GM23248 (cell line): ENCODE data around the gene P3H4. TPM values are rescaled to one million over a fixed set of nuclear protein-coding genes. Genes with fewer than 3 reads are reported as not detected.

Experiments used
- DNase-seq: peaks from one replicate; pipeline ENCODE4 v3.0.0-alpha.2; 2015
- H2AFZ ChIP-seq: fragments of 200-600 bp; sonication (generic); 2 replicates; pipeline ENCODE4 v1.6.1; 2016; ENCODE audit warnings: antibody characterized with exemption
- H3F3A ChIP-seq: fragments of 200-600 bp; sonication (generic); 2 replicates; pipeline ENCODE4 v1.6.1; 2016; ENCODE audit warnings: mild to moderate bottlenecking, antibody characterized with exemption, mixed run types; ENCODE audit not compliant: insufficient read depth
- H3K27ac ChIP-seq: fragments of 200-600 bp; sonication (generic); 2 replicates; pipeline ENCODE4 v1.5.1; 2016; ENCODE audit warnings: mild to moderate bottlenecking
- H3K27me3 ChIP-seq: fragments of 200-600 bp; sonication (generic); replicated peaks from 2 replicates; pipeline ENCODE4 v1.6.1; 2016; ENCODE audit warnings: mild to moderate bottlenecking; ENCODE audit not compliant: insufficient read depth
- H3K36me3 ChIP-seq: fragments of 200-600 bp; sonication (generic); 2 replicates; pipeline ENCODE4 v1.6.1; 2016; ENCODE audit warnings: low read depth, mild to moderate bottlenecking
- H3K4me1 ChIP-seq: fragments of 200-600 bp; sonication (generic); 2 replicates; pipeline ENCODE4 v1.6.1; 2016; ENCODE audit warnings: mild to moderate bottlenecking; ENCODE audit not compliant: insufficient read depth
- H3K4me2 ChIP-seq: fragments of 200-600 bp; sonication (generic); one replicate; pipeline ENCODE4 v1.6.1; 2016; ENCODE audit warnings: mild to moderate bottlenecking; ENCODE audit not compliant: unreplicated experiment
- H3K4me3 ChIP-seq: fragments of 200-600 bp; sonication (generic); 2 replicates; pipeline ENCODE4 v1.5.1; 2016; ENCODE audit warnings: mild to moderate bottlenecking
- H3K79me2 ChIP-seq: fragments of 200-600 bp; sonication (generic); 2 replicates; pipeline ENCODE4 v1.6.1; 2016; ENCODE audit warnings: mild to moderate bottlenecking; ENCODE audit not compliant: insufficient read depth
- H3K9ac ChIP-seq: fragments of 200-600 bp; sonication (generic); 2 replicates; pipeline ENCODE4 v1.6.1; 2016; ENCODE audit warnings: mild to moderate bottlenecking
- H3K9me2 ChIP-seq: fragments of 200-600 bp; sonication (generic); 2 replicates; pipeline ENCODE4 v1.6.1; 2016; ENCODE audit warnings: mixed run types, mild to moderate bottlenecking, moderate library complexity; ENCODE audit not compliant: insufficient read depth
- H3K9me3 ChIP-seq: fragments of 200-600 bp; sonication (generic); one replicate; pipeline ENCODE4 v1.6.1; 2017; ENCODE audit warnings: low read depth
- H4K20me1 ChIP-seq: fragments of 200-600 bp; sonication (generic); 2 replicates; pipeline ENCODE4 v1.6.0; 2016; ENCODE audit not compliant: insufficient read depth
- EZH2 ChIP-seq: fragments of 200-600 bp; sonication (generic); IDR thresholded peaks from 2 replicates; pipeline ENCODE4 v1.6.1; 2018; ENCODE audit warnings: antibody characterized with exemption, mild to moderate bottlenecking; ENCODE audit not compliant: insufficient read depth, poor library complexity, severe bottlenecking
- EZH2phosphoT487 ChIP-seq: fragments of 200-600 bp; sonication (generic); IDR thresholded peaks from 2 replicates; pipeline ENCODE4 v1.6.1; 2018; ENCODE audit warnings: antibody characterized with exemption, moderate library complexity, mild to moderate bottlenecking, low read depth; ENCODE audit not compliant: insufficient read depth
- WGBS, 2 experiments: methylation state at CpG; one replicate each; pipeline ENCODE4 v1.1.6; 2015 to 2017; ENCODE audit warnings: low lambda C conversion rate in 2 of 2, low coverage in 1 of 2; ENCODE audit errors: missing lambda C conversion rate in 2 of 2; 5-methylcytosine and 5-hydroxymethylcytosine counted together
- in situ Hi-C: fragments of 300-500 bp; cut with MboI; formaldehyde crosslinking; loops from 2 replicates; pipeline ENCODE4 v1.15.0; 2020
- polyA plus RNA-seq: library from polyadenylated mRNA; unstranded; fragments of >200 nt; fragmentation: Nextera tagmentation; extraction: Ambion mirVana; gene quantifications from 2 replicates; pipeline ENCODE4 v1.2.1, GENCODE V29; 2016
- total RNA-seq: library from RNA; depleted of rRNA; stranded (reverse); fragments of >200 nt; shearing (Covaris generic); gene quantifications from 2 replicates; pipeline ENCODE4 v1.2.3, GENCODE V29; 2014

Gene P3H4
- total and polyA plus RNA-seq, 2 experiments from 2014 or later, result 96.9 to 161 TPM

DNA sequence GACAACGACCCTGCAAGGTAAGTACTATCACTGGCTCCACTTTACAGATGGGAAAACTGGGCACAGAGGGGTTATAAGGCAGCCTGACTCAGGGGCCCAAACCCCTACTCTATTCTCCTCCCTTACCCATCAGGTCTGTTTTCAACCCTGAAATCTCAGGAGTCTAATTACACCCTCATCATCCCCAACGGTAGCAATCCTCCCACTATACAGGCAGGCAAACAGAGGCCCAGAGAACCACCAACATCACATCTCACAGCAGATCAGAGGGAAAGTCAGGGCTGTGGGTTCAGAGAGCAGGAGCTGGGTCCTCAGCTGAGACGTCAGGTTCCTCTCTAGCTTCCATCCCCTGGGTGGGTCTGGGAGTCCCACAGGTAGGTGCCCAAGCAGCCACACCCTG is 41.8 kb downstream of the P3H4 start:
- H3K27me3 ChIP-seq, result no peaks in the 10 kb centered on the region
- 55 to 70% methylated on average over 3 of the region's 3 CpGs for WGBS, 2 experiments
- H4K20me1 ChIP-seq, result no peaks in the 10 kb centered on the region
- no peak overlapping the region for H3K4me2 ChIP-seq
- DNase-seq, result no peak
- H3K9ac ChIP-seq, result no peak overlapping the region
- H3K79me2 ChIP-seq, result no peaks in the 10 kb centered on the region
- in situ Hi-C loops, result no loop called here
- H3K27ac ChIP-seq, result no peak overlapping the region
- H3K4me3 ChIP-seq, result no peak overlapping the region
- no peaks in the 10 kb centered on the region for H3K4me1 ChIP-seq
- H3K36me3 ChIP-seq, result no peaks in the 10 kb centered on the region
- H3K9me3 ChIP-seq, result no peaks in the 10 kb centered on the region
- H3K9me2 ChIP-seq, result no peaks in the 10 kb centered on the region
- H2AFZ ChIP-seq, result no peak overlapping the region
- H3F3A ChIP-seq, result no peaks in the 10 kb centered on the region
- TF ChIP-seq EZH2phosphoT487 (no peak), EZH2 (no peak)

DNA sequence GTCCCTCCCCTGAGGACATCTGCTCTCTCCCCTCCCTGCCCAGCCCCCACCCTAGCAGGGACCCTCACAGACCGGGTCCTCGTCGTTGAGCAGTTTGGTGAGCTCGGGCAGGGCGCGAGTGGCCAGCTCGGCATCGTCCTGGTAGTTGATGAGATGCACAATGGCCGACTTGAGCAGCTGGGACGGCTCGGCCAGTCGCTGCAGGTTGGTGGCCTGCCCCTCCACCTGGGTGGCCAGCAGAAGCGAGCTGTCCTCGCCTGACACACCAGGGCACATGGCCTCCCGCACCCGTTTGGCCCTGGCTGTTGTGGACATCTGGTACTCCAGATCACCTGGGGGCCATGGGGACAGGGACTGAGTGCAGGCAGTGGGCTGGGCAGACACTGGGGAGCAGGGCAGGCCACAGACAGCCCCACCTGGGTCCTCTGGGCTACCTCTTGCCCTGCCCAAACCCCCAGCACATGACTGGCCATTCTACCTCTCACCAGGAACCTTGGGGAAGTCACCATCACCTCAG is 42.3 kb downstream of the P3H4 start:
- H3K9me2 ChIP-seq, result no peaks in the 10 kb centered on the region
- H3F3A ChIP-seq, result no peaks in the 10 kb centered on the region
- in situ Hi-C loops, result no loop called here
- WGBS, 2 experiments, result 80 to 83% methylated on average over 12 to 14 of the region's 16 CpGs
- H3K4me1 ChIP-seq, result no peaks in the 10 kb centered on the region
- no peaks in the 10 kb centered on the region for H3K36me3 ChIP-seq
- no peaks in the 10 kb centered on the region for H3K79me2 ChIP-seq
- H3K9me3 ChIP-seq, result no peaks in the 10 kb centered on the region
- H3K4me2 ChIP-seq, result no peak overlapping the region
- TF ChIP-seq EZH2phosphoT487 (no peak), EZH2 (no peak)
- no peak overlapping the region for H2AFZ ChIP-seq
- DNase-seq, result no peak
- H3K27ac ChIP-seq, result no peak overlapping the region
- no peaks in the 10 kb centered on the region for H3K27me3 ChIP-seq
- H3K4me3 ChIP-seq, result no peak overlapping the region
- no peak overlapping the region for H3K9ac ChIP-seq
- no peaks in the 10 kb centered on the region for H4K20me1 ChIP-seq

DNA sequence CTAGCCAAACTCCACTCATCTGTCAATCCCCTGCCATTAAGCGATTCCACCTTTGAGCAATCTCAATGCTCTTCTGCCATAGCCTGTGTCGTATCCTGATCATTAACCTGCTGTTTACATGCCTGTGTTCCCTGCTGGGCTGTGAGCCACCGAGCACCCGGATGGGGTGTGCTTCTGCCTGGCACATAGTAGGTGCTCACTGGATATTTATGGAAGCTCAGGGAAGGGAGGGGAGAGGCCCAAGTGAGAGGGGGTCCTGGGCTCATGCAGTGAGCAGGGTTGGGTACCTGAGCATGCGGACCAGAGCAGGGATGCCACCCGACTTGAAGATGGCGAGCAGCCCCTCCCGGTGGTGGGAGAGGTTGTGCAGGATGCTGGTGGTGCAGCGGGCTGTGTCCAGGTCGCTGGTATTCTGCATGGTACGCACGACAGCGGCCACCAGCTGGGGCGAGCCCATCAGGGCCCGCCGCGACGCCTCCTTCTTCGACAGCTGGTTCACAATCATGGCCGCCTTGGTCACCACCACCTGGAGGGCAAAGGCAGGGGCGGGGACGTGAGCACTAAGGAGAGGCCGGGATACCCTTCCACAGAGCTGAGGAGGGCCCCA is 43.0 kb downstream of the P3H4 start:
- Histone ChIP-seq H2AFZ (no peak overlapping the region), H3K27me3 (no peaks in the 10 kb centered on the region), H3K79me2 (no peaks in the 10 kb centered on the region), H4K20me1 (no peaks in the 10 kb centered on the region), H3K4me3 (no peak overlapping the region), H3K4me2 (no peak overlapping the region), H3K9me3 (no peaks in the 10 kb centered on the region), H3K9me2 (no peaks in the 10 kb centered on the region), H3K9ac (no peak overlapping the region), H3F3A (no peaks in the 10 kb centered on the region), H3K36me3 (no peaks in the 10 kb centered on the region), H3K27ac (no peak overlapping the region), H3K4me1 (no peaks in the 10 kb centered on the region)
- 89 to 91% methylated on average over 20 to 23 of the region's 23 CpGs for WGBS, 2 experiments
- in situ Hi-C loops, result no loop called here
- no peak for DNase-seq
- no peak for TF ChIP-seq EZH2phosphoT487
- no peak for TF ChIP-seq EZH2

DNA sequence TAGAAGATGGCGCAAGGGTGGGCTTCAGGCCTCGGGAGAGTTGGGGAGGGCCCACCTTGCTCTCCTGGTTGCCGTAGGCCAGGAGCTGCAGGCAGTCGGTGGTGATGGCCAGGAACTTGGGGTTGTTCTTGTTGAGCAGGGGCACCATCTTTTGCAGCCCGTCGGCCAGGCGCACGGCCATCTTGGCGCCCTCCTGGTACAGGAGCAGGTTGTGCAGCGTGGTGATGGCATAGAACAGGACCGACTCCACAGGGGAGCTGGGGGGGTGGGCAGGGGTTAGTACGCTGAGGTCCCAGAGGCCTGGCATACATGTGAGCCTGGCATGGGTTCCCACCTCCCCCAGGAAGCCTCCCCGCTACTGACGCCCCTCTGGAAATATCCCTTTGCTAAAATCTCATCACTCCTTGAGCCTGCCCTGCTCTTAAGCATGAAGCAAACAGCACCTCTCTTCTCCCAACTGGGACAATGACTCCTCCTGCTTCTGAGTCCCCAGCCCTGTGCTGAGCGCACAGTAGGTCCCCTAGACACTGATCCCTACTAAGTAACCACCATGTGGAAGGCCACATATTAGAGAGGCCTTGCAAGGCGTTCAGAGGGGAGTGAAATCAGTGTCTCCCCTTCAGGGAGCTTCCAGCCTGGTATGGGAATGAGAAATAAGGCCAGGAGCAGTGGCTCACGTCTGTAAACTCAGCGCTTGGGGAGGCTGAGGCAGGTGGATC is 44.3 kb downstream of the P3H4 start:
- in situ Hi-C loops, result no loop called here
- 83 to 89% methylated on average over 15 to 17 of the region's 18 CpGs for WGBS, 2 experiments

More for the DNA sequence above, 44.3 kb downstream of the P3H4 start:
- H4K20me1 ChIP-seq, result no peaks in the 10 kb centered on the region
- H3K9me3 ChIP-seq, result no peaks in the 10 kb centered on the region
- H2AFZ ChIP-seq, result no peak overlapping the region
- no peak overlapping the region for H3K9ac ChIP-seq
- no peak for DNase-seq
- no peak overlapping the region for H3K4me2 ChIP-seq
- H3K27me3 ChIP-seq, result no peaks in the 10 kb centered on the region
- H3K36me3 ChIP-seq, result no peaks in the 10 kb centered on the region
- H3F3A ChIP-seq, result no peaks in the 10 kb centered on the region
- H3K4me3 ChIP-seq, result no peak overlapping the region
- TF ChIP-seq EZH2phosphoT487, result no peak
- no peak for TF ChIP-seq EZH2
- H3K79me2 ChIP-seq, result no peaks in the 10 kb centered on the region
- no peak overlapping the region for H3K27ac ChIP-seq
- no peaks in the 10 kb centered on the region for H3K9me2 ChIP-seq
- H3K4me1 ChIP-seq, result no peaks in the 10 kb centered on the region
